CD14-positive monocyte (primary cell): ENCODE data around the gene CD80. TPM values are rescaled to one million over a fixed set of nuclear protein-coding genes. Genes with fewer than 3 reads are reported as not detected.

Source experiments
- DNase-seq, 3 donors: peaks; one replicate each; pipeline ENCODE4 v3.0.0-alpha.2; 2011 to 2022
- H2AFZ ChIP-seq: 2 replicates; pipeline ENCODE4 v1.6.0; 2012; ENCODE audit warnings: mild to moderate bottlenecking, low read depth, low read length, inconsistent platforms; ENCODE audit not compliant: insufficient read depth, poor library complexity, severe bottlenecking
- H3K27ac ChIP-seq, 2 donors: 1 replicate in 1 of 2; 2 replicates in 1 of 2; pipeline ENCODE4 v1.5.1; 2012 to 2013; ENCODE audit warnings: low read length in 2 of 2, control low read depth in 1 of 2, inconsistent platforms in 1 of 2, low read depth in 1 of 2, mild to moderate bottlenecking in 1 of 2
- H3K27me3 ChIP-seq, 2 donors: one replicate each; pipeline versions ENCODE4 v1.6.0 to v1.6.1; 2011 to 2013; ENCODE audit warnings: low read length in 2 of 2; ENCODE audit not compliant: control insufficient read depth in 2 of 2, insufficient read depth in 2 of 2
- H3K36me3 ChIP-seq, 2 donors: replicated peaks in 1 of 2; 1 replicate in 1 of 2; 2 replicates in 1 of 2; pipeline versions ENCODE4 v1.5.1 to v1.6.1; 2012 to 2013; ENCODE audit warnings: low read length in 2 of 2, control low read depth in 1 of 2, inconsistent platforms in 1 of 2, mild to moderate bottlenecking in 1 of 2; ENCODE audit not compliant: insufficient read depth in 2 of 2, control insufficient read depth in 1 of 2
- H3K4me1 ChIP-seq, 2 donors: 1 replicate in 1 of 2; 2 replicates in 1 of 2; pipeline versions ENCODE4 v1.5.1 to v1.6.1; 2012 to 2013; ENCODE audit warnings: low read length in 2 of 2, control low read depth in 1 of 2, inconsistent platforms in 1 of 2, mild to moderate bottlenecking in 1 of 2, moderate library complexity in 1 of 2; ENCODE audit not compliant: insufficient read depth in 2 of 2, control insufficient read depth in 1 of 2
- H3K4me2 ChIP-seq: replicated peaks from 2 replicates; pipeline ENCODE3; 2012; ENCODE audit warnings: low read length, moderate library complexity, mild to moderate bottlenecking; ENCODE audit not compliant: poor library complexity, severe bottlenecking; ENCODE audit errors: extremely low read depth
- H3K4me3 ChIP-seq, 3 experiments: fragments of 200-600 bp in 1 of 3; sonication (generic) in 1 of 3; replicated peaks in 1 of 3; 1 replicate in 2 of 3; 2 replicates in 1 of 3; pipeline ENCODE4 v1.5.1; 2011 to 2013; ENCODE audit warnings: low read length in 3 of 3, mild to moderate bottlenecking in 3 of 3, control low read depth in 2 of 3, low read depth in 2 of 3, inconsistent platforms in 1 of 3, moderate library complexity in 1 of 3
- H3K79me2 ChIP-seq: 2 replicates; pipeline ENCODE4 v1.6.0; 2012; ENCODE audit warnings: mild to moderate bottlenecking, control low read depth, inconsistent platforms, low read length, moderate library complexity; ENCODE audit not compliant: insufficient read depth
- H3K9ac ChIP-seq: 2 replicates; pipeline ENCODE4 v1.6.0; 2017; ENCODE audit warnings: low read length, mild to moderate bottlenecking; ENCODE audit not compliant: insufficient read depth, poor library complexity, severe bottlenecking
- H3K9me3 ChIP-seq, 2 donors: replicated peaks in 1 of 2; 1 replicate in 1 of 2; 2 replicates in 1 of 2; pipeline versions ENCODE4 v1.5.1 to v1.6.1; 2012 to 2013; ENCODE audit warnings: low read length in 2 of 2, control low read depth in 1 of 2; ENCODE audit not compliant: control insufficient read depth in 1 of 2, insufficient read depth in 1 of 2
- H4K20me1 ChIP-seq: 2 replicates; pipeline ENCODE4 v1.6.0; 2012; ENCODE audit warnings: mild to moderate bottlenecking, low read length, control low read depth, moderate library complexity; ENCODE audit not compliant: insufficient read depth
- H3K27ac Mint-ChIP-seq, 7 donors: one replicate each; pipeline ENCODE4 v1.8.0; 2020; ENCODE audit warnings: mild to moderate bottlenecking in 7 of 7, mixed read lengths in 7 of 7, moderate library complexity in 6 of 7, inconsistent platforms in 2 of 7
- H3K27me3 Mint-ChIP-seq, 3 donors: one replicate each; pipeline ENCODE4 v1.8.0; 2021 to 2022; ENCODE audit warnings: low read depth in 3 of 3, mild to moderate bottlenecking in 3 of 3, mixed read lengths in 3 of 3, moderate library complexity in 3 of 3, inconsistent platforms in 1 of 3
- H3K36me3 Mint-ChIP-seq, 2 donors: one replicate each; pipeline ENCODE4 v1.8.0; 2020; ENCODE audit warnings: mixed read lengths in 2 of 2, inconsistent platforms in 1 of 2, mild to moderate bottlenecking in 1 of 2
- H3K4me1 Mint-ChIP-seq: one replicate; pipeline ENCODE4 v1.8.0; 2020; ENCODE audit warnings: mild to moderate bottlenecking, mixed read lengths
- H3K4me3 Mint-ChIP-seq, 2 donors: one replicate each; pipeline ENCODE4 v1.8.0; 2020; ENCODE audit warnings: mild to moderate bottlenecking in 2 of 2, mixed read lengths in 2 of 2, moderate library complexity in 1 of 2
- H3K9me3 Mint-ChIP-seq, 7 donors: one replicate each; pipeline ENCODE4 v1.8.0; 2020 to 2022; ENCODE audit warnings: mixed read lengths in 7 of 7, mild to moderate bottlenecking in 6 of 7, moderate library complexity in 6 of 7, inconsistent platforms in 2 of 7
- CTCF ChIP-seq: fragments of 200-600 bp; IDR thresholded peaks from one replicate; pipeline ENCODE4 v1.8.0; 2022; ENCODE audit warnings: antibody characterized with exemption, mild to moderate bottlenecking
- WGBS: methylation state at CpG from one replicate; pipeline ENCODE4 v1.1.5; 2013; ENCODE audit warnings: missing lambda C conversion rate; ENCODE audit not compliant: insufficient coverage; 5-methylcytosine and 5-hydroxymethylcytosine counted together
- intact Hi-C, 2 donors: fragments of 100-400 bp; cut with micrococcal nuclease; formaldehyde crosslinking; loops; one replicate each; pipeline versions ENCODE4 v1.15.0 to v1.15.1; 2023
- polyA plus RNA-seq, 3 donors: library from polyadenylated mRNA; depleted of rRNA in 1 of 3; unstranded in 2 of 3; stranded (reverse) in 1 of 3; fragments of 300-500 nt in 2 of 3; fragments of >200 nt in 1 of 3; fragmentation: Illumina TruSeq in 2 of 3; gene quantifications; 1 replicate in 2 of 3; 2 replicates in 1 of 3; pipeline ENCODE4 v1.2.3, GENCODE V29; 2012 to 2021

CD80 gene
- polyA plus RNA-seq, 3 donors, result 0.47 to 0.87 (median 0.47) TPM

- WGBS, result 100% methylated on average over 1 of the region's 1 CpG
- TF ChIP-seq CTCF, result no peak
- H3K27me3 ChIP-seq, result no peaks in the 10 kb centered on the region
- H3K27ac ChIP-seq, result no peak overlapping the region
- H4K20me1 ChIP-seq, result no peaks in the 10 kb centered on the region
- no peak overlapping the region for H3K4me3 ChIP-seq
- H3K9me3 ChIP-seq, result peaks cover 0 to 7% of the 10 kb centered on the region in 2 donors
- H3K4me2 ChIP-seq, result no peak overlapping the region
- H3K4me1 ChIP-seq, result peaks cover 52 to 55% of the 10 kb centered on the region in 2 donors
- no peak for DNase-seq
- Mint-ChIP-seq H3K4me1 (peaks cover 55% of the 10 kb centered on the region), H3K36me3 (peaks cover 10 to 15% of the 10 kb centered on the region in 2 donors), H3K4me3 (no peak overlapping the region), H3K9me3 (peaks cover 0 to 11% (median 5%) of the 10 kb centered on the region in 7 donors), H3K27ac (peak overlapping the region in 3 of 7 donors; percentile 42 to 74 (median 59)), H3K27me3 (peaks cover 0 to 4% (median 0%) of the 10 kb centered on the region in 3 donors)
- no peak overlapping the region for H3K9ac ChIP-seq
- H2AFZ ChIP-seq, result no peak overlapping the region
- H3K36me3 ChIP-seq, result no peaks in the 10 kb centered on the region
- intact Hi-C loops, result no loop called here
- H3K79me2 ChIP-seq, result no peaks in the 10 kb centered on the region
Observed at GRCh38 chr3:119590706-119591105, 31.3 kb upstream of the CD80 start.

- peaks cover 0 to 11% (median 5%) of the 10 kb centered on the region in 7 donors for H3K9me3 Mint-ChIP-seq
- Histone ChIP-seq H3K27ac (peak overlapping the region; percentile 57 to 84), H3K4me2 (peak overlapping the region; percentile 62), H3K4me1 (peaks cover 60 to 64% of the 10 kb centered on the region in 2 donors), H3K9ac (peak overlapping the region; percentile 39), H2AFZ (no peak overlapping the region), H3K36me3 (no peaks in the 10 kb centered on the region), H3K4me3 (peak overlapping the region in 2 of 3 experiments; percentile 19 to 49), H3K27me3 (no peaks in the 10 kb centered on the region), H3K79me2 (no peaks in the 10 kb centered on the region), H4K20me1 (no peaks in the 10 kb centered on the region), H3K9me3 (peaks cover 0 to 7% of the 10 kb centered on the region in 2 donors)
- 0% methylated on average over 1 of the region's 6 CpGs for WGBS
- peaks cover 61% of the 10 kb centered on the region for H3K4me1 Mint-ChIP-seq
- H3K27ac Mint-ChIP-seq, result peak overlapping the region; percentile 87 to 95 (median 93)
- H3K36me3 Mint-ChIP-seq, result peaks cover 10 to 19% of the 10 kb centered on the region in 2 donors
- TF ChIP-seq CTCF, result no peak
- H3K4me3 Mint-ChIP-seq, result peak overlapping the region; percentile 62 to 66
- intact Hi-C loops, result loop anchor here (2.0 to 10.0 kb wide), 2 partner anchors 50 to 56 kb away; no protein-coding TSS in a partner anchor
- DNase-seq, result peak; percentile 71 to 92 (median 90)
- H3K27me3 Mint-ChIP-seq, result peaks cover 0 to 4% (median 0%) of the 10 kb centered on the region in 3 donors
Observed at GRCh38 chr3:119589102-119589773, 29.8 kb upstream of the CD80 start.
